SU-DHL-6 (cell line): ENCODE measurements around the gene SLC35E2B.

ENCODE experiments used
- H2AFZ ChIP-seq: fragments of 200-600 bp; sonication (generic); 2 replicates; pipeline ENCODE4 v1.6.1; 2014; ENCODE audit warnings: low read depth, mild to moderate bottlenecking, moderate library complexity, mixed read lengths, antibody characterized with exemption, low read length; ENCODE audit not compliant: severe bottlenecking
- H3F3A ChIP-seq: fragments of 200-600 bp; shearing (Covaris generic); 2 replicates; pipeline ENCODE4 v1.6.0; 2016; ENCODE audit warnings: antibody characterized with exemption, mild to moderate bottlenecking; ENCODE audit not compliant: insufficient read depth
- H3K27ac ChIP-seq: fragments of 200-600 bp; sonication (generic); 2 replicates; pipeline ENCODE4 v1.5.1; 2016; ENCODE audit warnings: low read depth, mild to moderate bottlenecking, low read length, moderate library complexity, mixed read lengths
- H3K27me3 ChIP-seq: fragments of 200-600 bp; sonication (generic), shearing (Covaris generic); 2 replicates; pipeline ENCODE4 v1.6.0; 2014; ENCODE audit warnings: mild to moderate bottlenecking, low read length
- H3K36me3 ChIP-seq: fragments of 200-600 bp; sonication (generic); 2 replicates; pipeline ENCODE4 v1.6.1; 2014; ENCODE audit warnings: mild to moderate bottlenecking, low read length, mixed read lengths
- H3K4me2 ChIP-seq: fragments of 300-600, 200-600 bp; shearing (Covaris generic), sonication (generic); 2 replicates; pipeline ENCODE4 v1.6.0; 2014; ENCODE audit warnings: low read length, low read depth, mild to moderate bottlenecking; ENCODE audit not compliant: poor library complexity, severe bottlenecking
- H3K4me3 ChIP-seq: fragments of 200-600 bp; sonication (generic); 2 replicates; pipeline ENCODE4 v1.5.1; 2014; ENCODE audit warnings: antibody characterized with exemption, low read length, mild to moderate bottlenecking, mixed read lengths; ENCODE audit not compliant: insufficient read depth, poor library complexity, severe bottlenecking
- H3K79me2 ChIP-seq: fragments of 200-600 bp; sonication (generic); 2 replicates; pipeline ENCODE4 v1.6.1; 2014; ENCODE audit warnings: mild to moderate bottlenecking, low read length, moderate library complexity; ENCODE audit not compliant: insufficient read depth
- H3K9ac ChIP-seq: fragments of 200-600 bp; sonication (generic); 2 replicates; pipeline ENCODE4 v1.7.0; 2014; ENCODE audit warnings: mild to moderate bottlenecking, low read length
- H3K9me2 ChIP-seq: fragments of 200-600 bp; sonication (generic); replicated peaks from 2 replicates; pipeline ENCODE4 v1.6.1; 2014; ENCODE audit warnings: low read length; ENCODE audit not compliant: insufficient read depth
- H3K9me3 ChIP-seq: fragments of 200-600 bp; sonication (generic); 2 replicates; pipeline ENCODE4 v1.6.1; 2014; ENCODE audit warnings: low read length, mixed read lengths; ENCODE audit not compliant: insufficient read depth
- H4K20me1 ChIP-seq: fragments of 200-600 bp; sonication (generic); 2 replicates; pipeline ENCODE4 v1.6.1; 2014; ENCODE audit warnings: low read depth, mild to moderate bottlenecking, antibody characterized with exemption, low read length, moderate library complexity, mixed read lengths
- EZH2phosphoT487 ChIP-seq: fragments of 200-600 bp; sonication (generic), shearing (Covaris generic); conservative IDR thresholded peaks from 2 replicates; pipeline ENCODE4 v1.6.1; 2018; ENCODE audit warnings: mild to moderate bottlenecking, antibody characterized with exemption, low read length, moderate library complexity, mixed read lengths
- TF ChIP-seq, protein P1 (sequence below): fragments of 200-600 bp; sonication (generic); IDR thresholded peaks from one replicate; pipeline ENCODE4 v1.5.1; 2017; ENCODE audit warnings: antibody characterized with exemption, mild to moderate bottlenecking, low read length, moderate library complexity; ENCODE audit not compliant: insufficient read depth, poor library complexity, severe bottlenecking

The SLC35E2B gene

DNA sequence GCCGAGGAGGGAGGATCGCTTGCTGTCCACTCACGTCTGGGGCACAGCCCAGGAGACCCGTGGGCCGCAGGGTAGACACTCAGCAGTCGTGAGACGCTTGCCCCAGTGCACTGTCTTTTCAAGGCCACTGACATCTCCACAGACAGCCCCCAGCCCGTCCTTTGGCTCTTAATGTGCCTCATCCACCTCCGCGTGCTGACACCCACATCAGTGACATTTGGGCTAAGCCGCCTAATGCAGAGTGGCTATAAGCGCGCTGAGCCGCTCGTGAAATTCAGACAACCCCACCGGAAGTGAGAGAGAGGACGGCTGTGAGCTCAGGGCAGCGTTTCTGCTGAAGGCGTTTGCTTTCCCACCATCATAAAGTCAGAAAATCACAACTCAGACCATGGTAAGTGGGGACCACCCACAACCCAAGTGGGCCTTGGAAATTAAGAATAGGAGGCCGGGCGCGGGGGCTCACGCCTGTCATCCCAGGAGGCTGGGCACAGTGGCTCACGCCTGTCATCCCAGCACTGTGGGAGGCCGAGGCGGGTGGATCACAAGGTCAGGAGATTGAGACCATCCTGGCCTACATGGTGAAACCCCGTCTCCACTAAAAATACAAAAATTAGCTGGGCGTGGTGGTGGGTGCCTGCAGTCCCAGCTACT, 8.4 kb downstream of the SLC35E2B start:
- Histone ChIP-seq H3F3A (no peaks in the 10 kb centered on the region), H4K20me1 (no peaks in the 10 kb centered on the region), H3K79me2 (no peaks in the 10 kb centered on the region), H3K9ac (no peak overlapping the region), H3K9me2 (no peaks in the 10 kb centered on the region), H3K9me3 (no peaks in the 10 kb centered on the region), H2AFZ (no peak overlapping the region), H3K36me3 (no peaks in the 10 kb centered on the region), H3K4me2 (no peak overlapping the region), H3K27me3 (no peaks in the 10 kb centered on the region), H3K4me3 (no peak overlapping the region), H3K27ac (no peak overlapping the region)
- TF ChIP-seq, protein P1, sequence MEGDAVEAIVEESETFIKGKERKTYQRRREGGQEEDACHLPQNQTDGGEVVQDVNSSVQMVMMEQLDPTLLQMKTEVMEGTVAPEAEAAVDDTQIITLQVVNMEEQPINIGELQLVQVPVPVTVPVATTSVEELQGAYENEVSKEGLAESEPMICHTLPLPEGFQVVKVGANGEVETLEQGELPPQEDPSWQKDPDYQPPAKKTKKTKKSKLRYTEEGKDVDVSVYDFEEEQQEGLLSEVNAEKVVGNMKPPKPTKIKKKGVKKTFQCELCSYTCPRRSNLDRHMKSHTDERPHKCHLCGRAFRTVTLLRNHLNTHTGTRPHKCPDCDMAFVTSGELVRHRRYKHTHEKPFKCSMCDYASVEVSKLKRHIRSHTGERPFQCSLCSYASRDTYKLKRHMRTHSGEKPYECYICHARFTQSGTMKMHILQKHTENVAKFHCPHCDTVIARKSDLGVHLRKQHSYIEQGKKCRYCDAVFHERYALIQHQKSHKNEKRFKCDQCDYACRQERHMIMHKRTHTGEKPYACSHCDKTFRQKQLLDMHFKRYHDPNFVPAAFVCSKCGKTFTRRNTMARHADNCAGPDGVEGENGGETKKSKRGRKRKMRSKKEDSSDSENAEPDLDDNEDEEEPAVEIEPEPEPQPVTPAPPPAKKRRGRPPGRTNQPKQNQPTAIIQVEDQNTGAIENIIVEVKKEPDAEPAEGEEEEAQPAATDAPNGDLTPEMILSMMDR: no peak
- TF ChIP-seq EZH2phosphoT487: no peak

GRCh38 chr1:1683104-1683905, 9.3 kb downstream of the SLC35E2B start:
- no peaks in the 10 kb centered on the region for H3K9me3 ChIP-seq

DNA sequence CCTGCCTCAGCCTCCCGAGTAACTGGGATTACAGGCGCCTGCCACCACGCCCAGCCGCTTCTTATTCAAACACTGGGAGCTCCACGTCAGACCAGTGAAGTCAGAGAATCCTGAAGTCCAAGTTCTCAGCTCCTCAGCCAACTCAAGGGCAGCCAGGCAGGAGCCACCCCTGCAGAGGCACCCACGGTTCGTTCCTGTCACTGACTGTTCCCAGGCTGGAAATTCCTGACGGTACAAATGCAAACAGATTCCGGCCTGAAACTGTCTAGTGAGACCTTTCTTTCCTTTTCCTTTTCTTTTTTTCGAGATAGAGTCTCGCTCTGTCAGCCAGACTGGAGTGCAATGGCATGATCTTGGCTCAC, 11.7 kb downstream of the SLC35E2B start:
- no peak overlapping the region for H3K4me3 ChIP-seq
- no peaks in the 10 kb centered on the region for H4K20me1 ChIP-seq
- H3K9me2 ChIP-seq: no peaks in the 10 kb centered on the region
- TF ChIP-seq, protein P1: no peak
- TF ChIP-seq EZH2phosphoT487: no peak
- H3K9me3 ChIP-seq: no peaks in the 10 kb centered on the region
- no peaks in the 10 kb centered on the region for H3K36me3 ChIP-seq
- no peak overlapping the region for H3K4me2 ChIP-seq
- no peaks in the 10 kb centered on the region for H3K79me2 ChIP-seq
- H3K27me3 ChIP-seq: no peaks in the 10 kb centered on the region
- H3F3A ChIP-seq: peaks cover 13% of the 10 kb centered on the region
- H3K9ac ChIP-seq: no peak overlapping the region
- no peak overlapping the region for H3K27ac ChIP-seq
- no peak overlapping the region for H2AFZ ChIP-seq

More at GRCh38 chr1:1683104-1683905, 9.3 kb downstream of the SLC35E2B start:
- no peak for TF ChIP-seq EZH2phosphoT487
- TF ChIP-seq, protein P1: no peak
- H3K4me3 ChIP-seq: no peak overlapping the region
- H4K20me1 ChIP-seq: no peaks in the 10 kb centered on the region
- H3K36me3 ChIP-seq: no peaks in the 10 kb centered on the region
- H2AFZ ChIP-seq: no peak overlapping the region
- no peaks in the 10 kb centered on the region for H3K27me3 ChIP-seq
- H3K9me2 ChIP-seq: no peaks in the 10 kb centered on the region
- no peak overlapping the region for H3K27ac ChIP-seq
- H3K9ac ChIP-seq: no peak overlapping the region
- no peak overlapping the region for H3K4me2 ChIP-seq
- no peaks in the 10 kb centered on the region for H3K79me2 ChIP-seq
- 0 out of 2 replicates have a peak, but pooled peaks cover 4% of the 10 kb centered on the region for H3F3A ChIP-seq
